Activated T-helper 9 cell treated with anti-CD3 and anti-CD28 coated beads, Interleukin-2, amount 50 U/mL, for 16 hours (primary cell): Measurements from ENCODE around the gene RRP12.
A peak's percentile ranks its signal among the peaks of the same experiment; 100 is the strongest.
"Not testable (repeated sequence)": the region's sequence is repeated elsewhere in the genome, so short reads cannot be mapped to it uniquely, and the experiment has no call there.

Source experiments
- DNase-seq: peaks from one replicate; pipeline ENCODE4 v3.0.0-alpha.2; 2020; ENCODE audit warnings: low read depth

Gene RRP12, protein sequence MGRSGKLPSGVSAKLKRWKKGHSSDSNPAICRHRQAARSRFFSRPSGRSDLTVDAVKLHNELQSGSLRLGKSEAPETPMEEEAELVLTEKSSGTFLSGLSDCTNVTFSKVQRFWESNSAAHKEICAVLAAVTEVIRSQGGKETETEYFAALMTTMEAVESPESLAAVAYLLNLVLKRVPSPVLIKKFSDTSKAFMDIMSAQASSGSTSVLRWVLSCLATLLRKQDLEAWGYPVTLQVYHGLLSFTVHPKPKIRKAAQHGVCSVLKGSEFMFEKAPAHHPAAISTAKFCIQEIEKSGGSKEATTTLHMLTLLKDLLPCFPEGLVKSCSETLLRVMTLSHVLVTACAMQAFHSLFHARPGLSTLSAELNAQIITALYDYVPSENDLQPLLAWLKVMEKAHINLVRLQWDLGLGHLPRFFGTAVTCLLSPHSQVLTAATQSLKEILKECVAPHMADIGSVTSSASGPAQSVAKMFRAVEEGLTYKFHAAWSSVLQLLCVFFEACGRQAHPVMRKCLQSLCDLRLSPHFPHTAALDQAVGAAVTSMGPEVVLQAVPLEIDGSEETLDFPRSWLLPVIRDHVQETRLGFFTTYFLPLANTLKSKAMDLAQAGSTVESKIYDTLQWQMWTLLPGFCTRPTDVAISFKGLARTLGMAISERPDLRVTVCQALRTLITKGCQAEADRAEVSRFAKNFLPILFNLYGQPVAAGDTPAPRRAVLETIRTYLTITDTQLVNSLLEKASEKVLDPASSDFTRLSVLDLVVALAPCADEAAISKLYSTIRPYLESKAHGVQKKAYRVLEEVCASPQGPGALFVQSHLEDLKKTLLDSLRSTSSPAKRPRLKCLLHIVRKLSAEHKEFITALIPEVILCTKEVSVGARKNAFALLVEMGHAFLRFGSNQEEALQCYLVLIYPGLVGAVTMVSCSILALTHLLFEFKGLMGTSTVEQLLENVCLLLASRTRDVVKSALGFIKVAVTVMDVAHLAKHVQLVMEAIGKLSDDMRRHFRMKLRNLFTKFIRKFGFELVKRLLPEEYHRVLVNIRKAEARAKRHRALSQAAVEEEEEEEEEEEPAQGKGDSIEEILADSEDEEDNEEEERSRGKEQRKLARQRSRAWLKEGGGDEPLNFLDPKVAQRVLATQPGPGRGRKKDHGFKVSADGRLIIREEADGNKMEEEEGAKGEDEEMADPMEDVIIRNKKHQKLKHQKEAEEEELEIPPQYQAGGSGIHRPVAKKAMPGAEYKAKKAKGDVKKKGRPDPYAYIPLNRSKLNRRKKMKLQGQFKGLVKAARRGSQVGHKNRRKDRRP (N-terminal part only)

GRCh38 chr10:97400665-97401454, at the start of gene RRP12:
Gene RRP12, minus strand, starts transcription at chr10:97401340. Its CDS starts 109 bp downstream, at chr10:97401231.
- peak; percentile 67 for DNase-seq

DNA sequence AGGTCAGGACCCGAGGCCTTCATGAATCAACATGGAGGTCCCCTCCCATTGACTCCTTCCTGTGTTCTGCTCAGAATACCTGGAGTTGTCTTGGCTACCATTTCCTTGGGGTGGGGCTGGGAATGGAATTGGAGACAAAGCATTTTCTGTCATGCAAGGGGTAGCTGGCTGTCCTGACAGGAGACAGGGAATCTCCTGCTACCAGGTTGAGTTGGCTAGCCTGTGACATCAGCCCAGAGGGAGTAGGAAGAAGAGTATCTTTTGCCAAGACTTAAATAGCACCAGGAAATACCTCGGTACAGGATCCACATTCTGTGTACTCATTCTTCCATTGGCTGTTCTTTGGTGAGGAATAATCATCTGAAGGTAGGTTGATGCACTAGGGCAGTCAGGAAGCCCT, 49.7 kb upstream of the RRP12 start:
- DNase-seq: no peak

GRCh38 chr10:97445722-97446639, 44.8 kb upstream of the RRP12 start, which contains the start of the genes EXOSC1 and ZDHHC16:
Gene EXOSC1, minus strand, starts transcription at chr10:97446006. Its CDS starts 21 bp downstream, at chr10:97445985.
Gene ZDHHC16, plus strand, starts transcription at chr10:97446175. Its CDS starts 5,501 bp downstream, at chr10:97451676.
- peak; percentile 87 for DNase-seq

- no peak for DNase-seq
Observed at GRCh38 chr10:97445357-97445721, 44.2 kb upstream of the RRP12 start.

DNA sequence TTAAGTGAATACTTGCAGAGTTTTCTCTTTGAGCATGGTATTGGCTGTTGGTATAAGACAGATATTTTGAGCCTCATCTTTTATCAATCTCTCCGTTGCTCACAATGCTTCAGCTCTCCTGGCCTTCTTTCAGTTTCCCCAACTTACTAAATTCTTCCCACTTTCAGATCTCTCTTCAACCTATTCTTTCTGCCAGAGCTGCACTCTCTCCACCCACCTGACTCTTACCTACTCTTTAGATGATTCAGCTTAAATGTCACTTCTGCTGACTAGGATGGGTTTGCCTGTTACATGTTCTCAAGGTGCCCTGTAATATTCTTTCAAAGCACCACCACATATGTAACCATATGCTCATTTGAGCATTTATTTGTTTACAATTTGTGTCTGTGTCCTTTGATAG, 43.1 kb upstream of the RRP12 start:
- DNase-seq: no peak

DNA sequence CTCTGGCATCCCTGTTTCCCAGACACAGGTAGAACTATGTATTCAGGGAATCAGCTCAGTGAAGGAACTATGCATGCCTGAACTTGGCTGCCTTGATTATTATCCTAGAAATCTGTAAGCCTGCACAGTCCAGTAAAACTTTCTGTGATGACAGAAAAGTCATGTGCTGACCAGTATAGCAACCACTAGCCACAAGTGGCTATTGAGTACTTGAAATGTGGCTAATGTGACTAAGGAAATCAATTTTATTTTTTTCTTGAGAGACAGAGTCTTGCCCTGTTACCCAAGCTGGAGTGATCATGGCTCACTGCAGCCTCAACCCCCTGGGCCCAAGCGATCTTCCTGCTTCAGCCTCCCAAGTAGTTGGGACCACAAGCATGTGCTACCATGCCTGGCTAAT, 41.1 kb upstream of the RRP12 start:
- no peak for DNase-seq

DNA sequence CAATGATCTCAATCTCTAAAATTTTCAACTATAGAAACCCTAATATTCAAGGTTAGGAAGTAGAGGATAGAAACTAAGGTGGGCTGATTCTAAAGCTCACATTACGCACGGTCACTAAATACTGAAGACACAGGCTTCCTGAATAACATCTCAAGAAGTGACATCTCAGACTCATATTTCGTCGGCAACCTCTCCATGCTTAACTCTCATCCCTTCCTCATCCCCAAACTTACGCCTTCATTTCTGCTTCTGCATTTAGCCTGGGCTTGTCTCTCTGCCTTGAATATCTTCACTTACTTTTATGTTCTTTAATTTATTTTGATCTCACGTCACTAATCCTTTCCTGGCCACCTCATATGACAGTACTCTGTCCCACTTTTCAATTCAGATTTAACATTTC, 34.1 kb upstream of the RRP12 start:
- no peak for DNase-seq

DNA sequence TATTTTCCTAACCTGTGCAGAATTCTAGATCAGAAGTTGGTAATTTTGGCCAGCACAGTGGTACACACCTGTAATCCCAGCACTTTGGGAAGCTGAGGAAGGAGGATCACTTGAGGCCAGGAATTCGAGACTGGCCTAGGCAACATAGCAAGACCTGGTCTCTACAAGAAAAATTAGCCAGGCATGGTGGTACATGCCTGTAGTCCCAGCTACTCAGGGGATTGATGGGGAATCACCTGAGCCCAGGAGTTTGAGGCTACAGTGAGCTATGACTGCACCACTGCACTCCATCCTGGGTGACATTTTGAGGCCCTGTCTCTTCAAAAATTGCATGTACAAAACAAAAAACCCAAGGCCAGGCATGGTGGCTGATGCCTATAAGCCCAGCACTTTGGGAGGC, 33.4 kb upstream of the RRP12 start:
- DNase-seq: no peak

DNA sequence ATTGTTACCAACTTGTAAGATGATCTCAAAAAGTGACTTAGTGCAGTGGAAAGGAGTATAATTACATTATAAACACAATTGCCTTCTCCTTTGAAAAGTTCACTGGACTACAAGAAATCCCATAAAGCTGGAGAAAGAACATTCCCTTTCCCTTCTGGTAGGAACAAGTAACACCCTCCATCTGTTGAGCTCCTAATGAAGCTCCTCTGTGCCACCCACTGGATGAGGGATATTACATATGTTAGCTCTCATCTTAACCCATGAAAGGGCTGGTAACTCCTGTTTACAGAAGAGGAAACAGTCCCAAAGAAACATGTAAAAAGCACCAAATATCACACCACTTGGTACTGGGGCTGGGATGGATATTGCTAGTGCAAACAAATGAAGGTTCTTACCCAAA, 32.9 kb upstream of the RRP12 start:
- no peak for DNase-seq

DNA sequence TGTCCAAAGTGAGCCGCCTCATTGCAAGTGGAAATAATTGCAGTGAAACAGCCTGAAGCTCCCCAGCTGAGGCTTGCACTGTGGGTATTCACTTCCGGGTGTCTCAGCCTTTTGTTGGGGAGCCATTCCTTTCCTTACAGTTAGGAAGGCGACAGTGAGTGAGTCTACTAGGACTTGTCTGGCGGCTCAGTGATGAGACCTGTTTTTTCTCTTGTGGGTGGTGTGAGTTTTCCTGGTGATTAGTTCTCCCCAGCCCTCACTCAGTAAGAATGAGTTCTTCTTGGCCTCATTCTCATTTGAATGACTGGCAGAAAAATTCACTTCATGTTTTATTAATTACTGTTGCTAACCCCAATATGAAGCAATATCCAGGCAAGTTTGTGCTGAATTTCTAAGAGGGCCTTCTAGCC, 27.4 kb upstream of the RRP12 start:
- DNase-seq: peak; percentile 38

DNA sequence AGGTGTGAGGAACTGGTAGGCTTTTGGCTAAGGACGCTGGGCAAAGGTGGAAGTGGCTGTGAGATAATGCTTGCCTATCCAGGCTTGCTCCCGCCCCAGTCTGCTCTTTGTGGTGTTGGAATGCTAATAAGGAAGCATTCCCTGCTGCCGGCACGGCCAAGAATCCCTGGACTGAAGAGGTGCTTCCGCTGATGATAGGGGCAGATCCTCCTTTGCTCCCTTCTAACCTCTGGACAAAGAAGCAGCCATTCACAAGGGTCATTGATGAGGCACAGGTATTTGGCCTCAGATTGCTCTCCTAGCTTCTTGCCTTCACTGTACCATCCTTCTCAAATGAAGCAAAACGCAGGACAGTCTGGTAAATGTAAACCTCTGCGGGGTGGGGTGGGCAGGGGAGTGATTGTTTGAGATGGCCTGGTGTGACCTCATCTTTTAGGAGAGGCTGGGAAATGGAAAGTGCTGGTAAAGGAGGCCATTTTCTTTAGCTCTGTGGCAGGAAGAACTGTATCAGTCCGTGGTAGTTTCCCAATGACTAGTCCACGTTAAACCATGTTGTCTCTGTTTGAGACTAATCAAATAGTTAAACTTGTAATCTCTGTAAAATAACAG, 26.5 kb upstream of the RRP12 start:
- DNase-seq: peak; percentile 29

DNA sequence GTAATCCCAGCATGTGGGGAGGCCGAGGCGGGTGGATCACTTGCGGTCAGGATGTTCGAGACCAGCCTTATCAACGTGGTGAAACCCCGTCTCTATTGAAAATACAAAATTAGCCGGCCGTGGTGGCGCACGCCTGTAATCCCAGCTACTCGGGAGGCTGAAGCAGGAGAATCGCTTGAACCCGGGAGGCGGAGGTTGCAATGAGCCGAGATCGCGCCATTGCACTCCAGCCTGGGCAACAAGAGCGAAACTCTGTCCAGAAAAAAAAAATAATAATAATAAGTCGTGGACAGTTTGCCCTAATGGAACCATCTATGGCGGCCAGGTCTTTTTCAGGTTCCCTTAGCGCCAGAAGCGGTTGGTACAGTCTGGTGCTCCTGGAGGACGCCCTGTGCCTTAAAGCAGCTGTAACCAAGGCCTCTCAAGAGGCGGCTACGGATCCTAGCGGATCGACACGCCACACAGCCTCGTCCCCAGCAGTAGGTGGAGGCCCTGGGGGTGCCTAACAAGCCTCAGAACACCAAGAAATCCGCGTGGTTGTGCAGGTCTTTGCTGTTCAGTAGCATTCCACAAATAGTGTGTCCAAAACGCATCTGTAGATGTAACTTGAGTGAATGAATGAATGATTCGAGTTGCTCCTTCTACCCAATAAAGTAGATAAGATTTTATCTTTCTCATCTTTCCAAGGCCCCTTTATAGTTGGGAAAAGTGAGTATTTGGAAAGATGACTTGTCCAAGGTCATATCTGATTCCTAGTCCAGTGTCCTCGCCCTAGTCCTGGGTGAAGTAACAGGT, 25.8 kb upstream of the RRP12 start:
- DNase-seq: no peak

- DNase-seq: peak; percentile 93
Observed at GRCh38 chr10:97425964-97426775, 25.0 kb upstream of the RRP12 start, which contains the start of gene PGAM1. Gene PGAM1, plus strand, starts transcription at chr10:97426191. Its CDS starts 117 bp downstream, at chr10:97426308.

DNA sequence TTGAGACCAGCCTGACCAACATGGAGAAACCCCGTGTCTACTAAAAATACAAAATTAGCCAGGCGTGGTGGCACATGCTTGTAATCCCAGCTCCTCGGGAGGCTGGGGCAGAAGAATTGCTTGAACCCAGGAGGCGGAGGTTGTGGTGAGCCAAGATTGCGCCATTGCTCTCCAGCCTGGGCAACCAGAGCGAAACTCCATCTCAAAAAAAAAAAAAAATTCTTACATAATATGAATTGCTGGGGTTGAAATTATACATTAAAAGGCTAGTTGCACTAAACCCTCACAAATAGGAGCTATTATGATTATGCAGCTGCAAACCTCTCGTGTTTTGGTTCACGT, 22.6 kb upstream of the RRP12 start:
- DNase-seq: not testable (repeated sequence)

DNA sequence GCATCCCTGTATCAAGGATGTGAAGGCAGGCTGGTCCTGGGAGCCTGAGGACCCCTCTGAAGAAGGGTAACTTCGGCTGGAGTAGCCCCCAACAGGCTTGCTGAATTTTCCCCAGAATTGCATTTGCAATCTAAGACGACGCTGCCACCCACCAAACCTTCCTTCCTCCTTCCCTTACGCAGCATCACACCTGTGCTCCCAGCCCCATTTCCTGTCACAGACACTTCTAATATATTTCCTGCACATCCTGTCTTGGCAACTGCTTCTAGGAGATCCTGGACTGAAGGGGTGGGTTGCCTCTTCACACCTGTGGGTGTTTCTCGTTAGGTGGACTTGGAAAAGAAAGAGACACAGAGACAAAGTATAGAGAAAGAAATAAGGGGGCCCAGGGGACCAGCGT, 15.4 kb upstream of the RRP12 start:
- no peak for DNase-seq

GRCh38 chr10:97412891-97413304, 11.8 kb upstream of the RRP12 start:
- peak; percentile 48 for DNase-seq

GRCh38 chr10:97411406-97411805, 10.3 kb upstream of the RRP12 start:
- no peak for DNase-seq

- no peak for DNase-seq
Observed at GRCh38 chr10:97408496-97408992, 7.4 kb upstream of the RRP12 start.
